Liver (tissue), 10 donors: ENCODE results near the gene ZNF132. TPM values are rescaled to one million over a fixed set of nuclear protein-coding genes. Genes with fewer than 3 reads are reported as not detected.

Experiments
- DNase-seq: peaks from one replicate; pipeline ENCODE4 v3.0.0-alpha.2; 2017; ENCODE audit warnings: low spot score
- H3K27ac ChIP-seq, 2 donors: one replicate each; pipeline ENCODE4 v1.7.0; 2013; ENCODE audit warnings: inconsistent platforms in 2 of 2, low read length in 2 of 2, control low read depth in 1 of 2, low read depth in 1 of 2, mild to moderate bottlenecking in 1 of 2
- H3K27me3 ChIP-seq, 4 donors: one replicate each; pipeline versions ENCODE4 v1.6.1 to v1.7.0; 2013; ENCODE audit warnings: low read length in 3 of 4, inconsistent platforms in 1 of 4, mild to moderate bottlenecking in 1 of 4, moderate library complexity in 1 of 4; ENCODE audit not compliant: control insufficient read depth in 4 of 4, insufficient read depth in 4 of 4
- H3K36me3 ChIP-seq, 4 donors: one replicate each; pipeline versions ENCODE4 v1.6.1 to v1.7.0; 2013; ENCODE audit warnings: low read length in 3 of 4, mild to moderate bottlenecking in 3 of 4, low read depth in 1 of 4, moderate library complexity in 1 of 4; ENCODE audit not compliant: control insufficient read depth in 4 of 4, insufficient read depth in 3 of 4
- H3K4me1 ChIP-seq, 4 donors: one replicate each; pipeline versions ENCODE4 v1.6.1 to v1.7.0; 2013; ENCODE audit warnings: low read length in 3 of 4, mild to moderate bottlenecking in 3 of 4, moderate library complexity in 1 of 4; ENCODE audit not compliant: control insufficient read depth in 4 of 4, insufficient read depth in 4 of 4
- H3K4me3 ChIP-seq, 3 donors: one replicate each; pipeline versions ENCODE4 v1.6.1 to v1.7.0; 2013; ENCODE audit warnings: low read length in 3 of 3, control low read depth in 1 of 3, low read depth in 1 of 3, mild to moderate bottlenecking in 1 of 3
- H3K9ac ChIP-seq, 2 donors: one replicate each; pipeline ENCODE4 v1.7.0; 2013; ENCODE audit warnings: low read length in 2 of 2, mild to moderate bottlenecking in 2 of 2, moderate library complexity in 2 of 2, control low read depth in 1 of 2, low read depth in 1 of 2
- H3K9me3 ChIP-seq, 4 donors: one replicate each; pipeline versions ENCODE4 v1.6.1 to v1.7.0; 2013; ENCODE audit warnings: low read length in 3 of 4; ENCODE audit not compliant: control insufficient read depth in 4 of 4
- ATF3 ChIP-seq: IDR thresholded peaks from 2 replicates; pipeline ENCODE4 v1.6.1; 2016; ENCODE audit warnings: antibody characterized with exemption
- CTCF ChIP-seq: fragments of 150-350 bp; IDR thresholded peaks from 2 replicates; pipeline ENCODE4 v1.5.1; 2017; ENCODE audit warnings: improper control_type of control experiment, low read depth, low read length; ENCODE audit not compliant: missing input control
- EGR1 ChIP-seq, 2 donors: IDR thresholded peaks; 2 replicates each; pipeline ENCODE4 v1.6.1; 2016 to 2018; ENCODE audit warnings: antibody characterized with exemption in 2 of 2, low read depth in 2 of 2
- FOXA2 ChIP-seq: IDR thresholded peaks from 2 replicates; pipeline ENCODE4 v1.6.1; 2016; ENCODE audit warnings: antibody characterized with exemption
- GABPA ChIP-seq, 2 donors: IDR thresholded peaks in 1 of 2; conservative IDR thresholded peaks in 1 of 2; 2 replicates each; pipeline ENCODE4 v1.6.1; 2016; ENCODE audit warnings: antibody characterized with exemption in 2 of 2, mild to moderate bottlenecking in 1 of 2, moderate library complexity in 1 of 2
- HNF4A ChIP-seq, 2 donors: conservative IDR thresholded peaks; 2 replicates each; pipeline ENCODE4 v1.6.1; 2016; ENCODE audit warnings: antibody characterized with exemption in 2 of 2, mild to moderate bottlenecking in 2 of 2
- HNF4G ChIP-seq: IDR thresholded peaks from 2 replicates; pipeline ENCODE4 v1.6.1; 2016; ENCODE audit warnings: antibody characterized with exemption
- JUND ChIP-seq, 2 donors: IDR thresholded peaks; 2 replicates each; pipeline ENCODE4 v1.6.1; 2016; ENCODE audit warnings: antibody characterized with exemption in 2 of 2
- NR2F2 ChIP-seq: IDR thresholded peaks from 2 replicates; pipeline ENCODE4 v1.6.1; 2016; ENCODE audit warnings: antibody characterized with exemption
- REST ChIP-seq: IDR thresholded peaks from 2 replicates; pipeline ENCODE4 v1.6.1; 2016; ENCODE audit warnings: antibody characterized with exemption, mild to moderate bottlenecking
- RXRA ChIP-seq, 2 donors: IDR thresholded peaks; 2 replicates each; pipeline ENCODE4 v1.6.1; 2017 to 2018; ENCODE audit warnings: antibody characterized with exemption in 2 of 2, mild to moderate bottlenecking in 1 of 2
- SP1 ChIP-seq: IDR thresholded peaks from 2 replicates; pipeline ENCODE4 v1.6.1; 2018; ENCODE audit warnings: antibody characterized with exemption, mild to moderate bottlenecking
- TAF1 ChIP-seq: conservative IDR thresholded peaks from 2 replicates; pipeline ENCODE4 v1.6.1; 2016; ENCODE audit warnings: antibody characterized with exemption, mild to moderate bottlenecking
- YY1 ChIP-seq: IDR thresholded peaks from 2 replicates; pipeline ENCODE4 v1.6.1; 2016; ENCODE audit warnings: antibody characterized with exemption, mild to moderate bottlenecking
- ZBTB33 ChIP-seq: IDR thresholded peaks from 2 replicates; pipeline ENCODE4 v1.6.1; 2016; ENCODE audit warnings: antibody characterized with exemption
- WGBS: extraction: QIAGEN DNeasy Blood & Tissue Kit; methylation state at CpG from one replicate; pipeline ENCODE4 v1.1.7; 2013; 5-methylcytosine and 5-hydroxymethylcytosine counted together
- polyA plus RNA-seq, 2 donors: library from polyadenylated mRNA; stranded (reverse) in 1 of 2; unstranded in 1 of 2; fragments of 200-250 nt in 1 of 2; fragments of >200 nt in 1 of 2; fragmentation: Nextera tagmentation in 1 of 2; extraction: Ambion mirVana in 1 of 2; gene quantifications; one replicate each; pipeline versions ENCODE4 v1.2.1 to v1.2.3, GENCODE V29; 2013 to 2015
- small RNA-seq: library from RNA; depleted of rRNA; stranded (forward); fragments of <200 nt; gene quantifications from one replicate; pipeline ENCODE3, GENCODE V24; 2014
- total RNA-seq, 2 donors: library from RNA; depleted of rRNA; stranded (reverse); fragments of >200 nt; gene quantifications; one replicate each; pipeline ENCODE4 v1.2.3, GENCODE V29; 2014
- donor health status: healthy.
- donor health status: healthy.
- donor health status: healthy.
- donor health status: healthy.
- donor health status: healthy.

Gene ZNF132
- total and polyA plus RNA-seq, 4 donors, result 0.64 to 2.0 (median 1.0) TPM

- TF ChIP-seq GABPA (IDR thresholded peaks at IDR 0.05 in 1 of 2, conservative IDR thresholded peaks at IDR 0.05 in 1 of 2) (no peak), CTCF (no peak)
These were observed 54.6 kb downstream of the ZNF132 start (continued) for GRCh38 chr19:58385313-58385890.

GRCh38 chr19:58382997-58383603 lies 56.9 kb downstream of the ZNF132 start:
- DNase-seq, result no peak
- H3K9me3 ChIP-seq, result no peaks in the 10 kb centered on the region
- no peaks in the 10 kb centered on the region for H3K27me3 ChIP-seq
- TF ChIP-seq REST, result no peak
- TF ChIP-seq FOXA2, result no peak
- TF ChIP-seq TAF1, result no peak
- TF ChIP-seq HNF4G, result no peak
- no peak for TF ChIP-seq JUND (IDR thresholded peaks at IDR 0.05)
- no peak for TF ChIP-seq ATF3
- TF ChIP-seq NR2F2, result no peak
- TF ChIP-seq SP1, result no peak
- TF ChIP-seq EGR1 (IDR thresholded peaks at IDR 0.05; ENCODE audit: low read depth in 2 of 2), result no peak
- TF ChIP-seq RXRA (IDR thresholded peaks at IDR 0.05), result no peak
- TF ChIP-seq CTCF, result no peak
- no peak for TF ChIP-seq HNF4A (conservative IDR thresholded peaks at IDR 0.05)
- no peak for TF ChIP-seq YY1
- TF ChIP-seq ZBTB33, result no peak
- no peak overlapping the region for H3K27ac ChIP-seq
- H3K4me1 ChIP-seq, result peaks cover 14 to 46% (median 34%) of the 10 kb centered on the region in 4 donors
- H3K9ac ChIP-seq, result no peak overlapping the region
- H3K36me3 ChIP-seq, result no peaks in the 10 kb centered on the region
- WGBS, result 92% methylated on average over 6 of the region's 6 CpGs
- no peak overlapping the region for H3K4me3 ChIP-seq

Small RNA genes lying within 50 kb of the gene (small RNA-seq; reads per million reads assigned to genes)
- gene MIR4754 (not detected), gene RNU6-1337P (not detected)

Other genes starting within 250 kb of the ZNF132 start
- 10 to 100 TPM; 14.9 to 25.2 TPM for gene ZNF544, start 211.2 kb downstream of the ZNF132 start, total RNA-seq
- 1 to 10 TPM; 2.5 to 7.7 TPM for gene ZNF544, start 211.2 kb downstream of the ZNF132 start, polyA plus RNA-seq
- gene ZNF8, start 161.2 kb downstream of the ZNF132 start, total RNA-seq, result 1 to 10 TPM; 2.7 to 4.6 TPM
- under 1 TPM; 0.37 to 0.50 TPM for gene ZNF8, start 161.2 kb downstream of the ZNF132 start, polyA plus RNA-seq
- gene ERVK3-1, start 134.8 kb downstream of the ZNF132 start, total RNA-seq, result 10 to 100 TPM; 21.4 to 28.0 TPM
- 10 to 100 TPM; 17.6 to 31.7 TPM for gene ERVK3-1, start 134.8 kb downstream of the ZNF132 start, polyA plus RNA-seq
- gene ZSCAN22, start 113.2 kb downstream of the ZNF132 start, total RNA-seq, result 1 to 10 TPM; 3.1 to 3.5 TPM
- gene ZSCAN22, start 113.2 kb downstream of the ZNF132 start, polyA plus RNA-seq, result under 1 TPM; 0.88 to 0.89 TPM
- gene A1BG, start 86.7 kb downstream of the ZNF132 start, total RNA-seq, result 100 to 1,000 TPM; 521 to 838 TPM
- 1,000 to 10,000 TPM; 1,221 to 2,157 TPM for gene A1BG, start 86.7 kb downstream of the ZNF132 start, polyA plus RNA-seq
- gene ZNF497, start 77.4 kb downstream of the ZNF132 start, total RNA-seq, result 1 to 10 TPM; 1.1 to 4.4 TPM
- 1 to 10 TPM in 1 of 2 donors, under 1 TPM in 1; 0.60 to 1.4 TPM for gene ZNF497, start 77.4 kb downstream of the ZNF132 start, polyA plus RNA-seq
- 1 to 10 TPM; 2.1 to 3.6 TPM for gene ZNF837, start 59.1 kb downstream of the ZNF132 start, total RNA-seq
- 1 to 10 TPM in 1 of 2 donors, under 1 TPM in 1; 0.54 to 2.6 TPM for gene ZNF837, start 59.1 kb downstream of the ZNF132 start, polyA plus RNA-seq
- gene RPS5, start 52.9 kb downstream of the ZNF132 start, total RNA-seq, result 1,000 to 10,000 TPM in 1 of 2 donors, 100 to 1,000 TPM in 1; 657 to 1,403 TPM
- gene RPS5, start 52.9 kb downstream of the ZNF132 start, polyA plus RNA-seq, result 100 to 1,000 TPM; 229 to 600 TPM
- not detected for gene RNF225, start 44.5 kb downstream of the ZNF132 start, total RNA-seq
- not detected for gene RNF225, start 44.5 kb downstream of the ZNF132 start, polyA plus RNA-seq
- 10 to 100 TPM in 1 of 2 donors, 1 to 10 TPM in 1; 9.4 to 12.6 TPM for gene ZNF584, start 31.5 kb downstream of the ZNF132 start, total RNA-seq
- gene ZNF584, start 31.5 kb downstream of the ZNF132 start, polyA plus RNA-seq, result 10 to 100 TPM in 1 of 2 donors, 1 to 10 TPM in 1; 3.6 to 10.6 TPM
- 1 to 10 TPM; 3.8 to 4.9 TPM for gene ZNF324B, start 11.5 kb upstream of the ZNF132 start, total RNA-seq
- 1 to 10 TPM in 1 of 2 donors, under 1 TPM in 1; 0.53 to 1.9 TPM for gene ZNF324B, start 11.5 kb upstream of the ZNF132 start, polyA plus RNA-seq
- 1 to 10 TPM; 8.4 TPM for gene ZNF324, start 26.9 kb upstream of the ZNF132 start, total RNA-seq
- gene ZNF324, start 26.9 kb upstream of the ZNF132 start, polyA plus RNA-seq, result 1 to 10 TPM; 2.3 to 2.6 TPM
- gene ZNF446, start 36.2 kb upstream of the ZNF132 start, total RNA-seq, result 1 to 10 TPM; 2.8 to 4.6 TPM
- gene ZNF446, start 36.2 kb upstream of the ZNF132 start, polyA plus RNA-seq, result 1 to 10 TPM; 3.3 to 4.8 TPM
- gene SLC27A5, start 71.8 kb upstream of the ZNF132 start, total RNA-seq, result 100 to 1,000 TPM in 1 of 2 donors, 10 to 100 TPM in 1; 31.9 to 395 TPM
- 100 to 1,000 TPM; 316 to 326 TPM for gene SLC27A5, start 71.8 kb upstream of the ZNF132 start, polyA plus RNA-seq
- gene ZBTB45, start 79.7 kb upstream of the ZNF132 start, total RNA-seq, result 1 to 10 TPM; 2.1 to 3.2 TPM
- gene ZBTB45, start 79.7 kb upstream of the ZNF132 start, polyA plus RNA-seq, result 1 to 10 TPM; 2.2 to 4.0 TPM
- 100 to 1,000 TPM in 1 of 2 donors, 10 to 100 TPM in 1; 80.5 to 157 TPM for gene TRIM28, start 103.9 kb upstream of the ZNF132 start, total RNA-seq
- 10 to 100 TPM; 47.1 to 88.0 TPM for gene TRIM28, start 103.9 kb upstream of the ZNF132 start, polyA plus RNA-seq
- 10 to 100 TPM; 58.0 to 69.5 TPM for gene CHMP2A, start 115.0 kb upstream of the ZNF132 start, total RNA-seq
- gene CHMP2A, start 115.0 kb upstream of the ZNF132 start, polyA plus RNA-seq, result 100 to 1,000 TPM in 1 of 2 donors, 10 to 100 TPM in 1; 97.1 to 107 TPM
- gene UBE2M, start 118.5 kb upstream of the ZNF132 start, total RNA-seq, result 10 to 100 TPM; 12.1 to 30.7 TPM
- gene UBE2M, start 118.5 kb upstream of the ZNF132 start, polyA plus RNA-seq, result 10 to 100 TPM in 1 of 2 donors, 1 to 10 TPM in 1; 7.6 to 23.4 TPM
- gene MZF1, start 133.2 kb upstream of the ZNF132 start, total RNA-seq, result 10 to 100 TPM in 1 of 2 donors, 1 to 10 TPM in 1; 9.3 to 21.1 TPM
- 1 to 10 TPM; 4.9 to 8.2 TPM for gene MZF1, start 133.2 kb upstream of the ZNF132 start, polyA plus RNA-seq